Amygdala (tissue), 56 donors: ENCODE data around the gene LAMA2.

ENCODE experiments used
- DNase-seq, 56 donors: peaks; one replicate each; lab custom pipeline; 2025; lab: John Stamatoyannopoulos, UW

LAMA2 gene

GRCh38 chr6:128892079-128892478 is 9.1 kb downstream of the LAMA2 start:
- no peak for DNase-seq

- DNase-seq, result no peak
Measured at GRCh38 chr6:128899341-128900050, 16.6 kb downstream of the LAMA2 start.

DNA sequence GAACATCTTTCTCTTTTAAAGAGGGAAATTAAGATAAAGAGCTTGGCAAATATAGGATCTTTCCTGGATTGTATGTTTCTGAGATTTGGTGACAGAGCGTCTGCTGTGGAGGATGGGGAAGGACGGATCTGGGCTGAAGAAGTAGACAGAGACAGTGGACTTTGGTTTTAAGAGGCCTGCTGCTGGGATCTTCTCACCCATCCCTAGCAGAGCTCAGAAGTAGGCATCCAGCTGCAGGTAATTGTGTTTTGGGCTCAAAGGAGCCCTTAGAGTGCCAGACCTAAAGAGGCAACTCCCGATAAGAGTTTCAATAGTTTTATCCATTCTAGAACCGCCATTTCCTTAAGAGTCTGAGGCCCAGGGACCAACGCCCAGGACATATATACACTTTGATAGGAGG is 20.8 kb downstream of the LAMA2 start:
- DNase-seq, result no peak

DNA sequence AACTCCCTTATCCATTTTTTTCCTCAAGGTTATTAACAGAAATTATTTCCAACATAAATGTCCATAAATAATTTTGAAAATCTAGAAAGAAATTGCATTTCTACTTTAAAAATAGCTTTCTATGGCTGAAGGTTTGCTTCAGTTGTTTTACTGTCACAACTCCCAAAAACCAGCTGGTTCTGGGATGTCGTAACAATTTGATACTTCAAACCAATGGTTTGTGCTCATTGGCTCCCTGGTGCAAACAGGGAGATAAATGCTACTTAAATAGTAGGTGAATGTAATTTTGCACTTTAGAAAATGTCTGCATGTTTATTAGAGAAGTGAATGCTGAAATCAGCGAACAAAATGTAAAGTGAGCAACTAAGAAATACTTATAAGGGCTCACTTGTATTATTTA is 31.1 kb downstream of the LAMA2 start:
- DNase-seq, result no peak

DNA sequence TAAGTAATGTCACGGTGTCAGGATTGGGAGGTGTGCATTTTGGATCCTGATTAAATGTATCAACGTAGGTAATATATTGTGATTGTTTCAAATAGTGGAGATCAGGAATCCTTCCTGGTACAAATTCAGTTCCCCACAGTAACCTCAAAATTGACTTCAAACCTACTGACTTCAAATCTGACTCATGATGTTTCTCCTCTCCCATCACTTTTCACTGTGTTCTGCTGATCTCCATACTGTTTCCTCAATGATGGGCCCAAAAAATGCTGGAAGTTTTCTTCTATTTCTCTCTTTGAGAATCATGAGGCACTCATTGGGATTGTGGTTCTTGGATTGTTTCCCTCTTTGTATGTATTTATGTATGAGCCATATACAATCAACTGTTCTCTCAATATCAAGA is 35.9 kb downstream of the LAMA2 start:
- DNase-seq, result no peak

- no peak for DNase-seq
Measured at GRCh38 chr6:128919412-128920180, 36.7 kb downstream of the LAMA2 start.

GRCh38 chr6:128925765-128926164 is 42.8 kb downstream of the LAMA2 start:
- no peak for DNase-seq

GRCh38 chr6:128929869-128930268 is 46.9 kb downstream of the LAMA2 start:
- no peak for DNase-seq

- DNase-seq, result no peak
Measured at GRCh38 chr6:128930321-128930720, 47.4 kb downstream of the LAMA2 start.

DNA sequence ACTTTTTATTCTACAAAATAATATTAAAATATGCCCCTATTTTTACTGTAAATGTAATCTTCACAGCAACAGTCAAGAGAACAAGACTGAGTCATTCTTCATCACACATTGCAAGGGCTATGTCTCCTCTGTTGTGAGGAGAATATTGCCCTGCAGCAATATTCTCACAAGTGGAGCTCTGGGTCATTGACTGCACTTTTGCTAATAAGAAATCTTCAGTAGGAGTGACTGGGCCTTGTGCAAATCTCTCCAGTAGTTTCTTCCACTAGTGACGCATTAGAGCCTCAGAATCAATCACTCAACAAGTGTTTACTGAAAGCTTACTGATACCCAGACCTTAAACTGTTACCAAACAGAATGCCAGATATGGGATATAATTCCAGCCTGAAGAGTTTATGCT is 49.1 kb downstream of the LAMA2 start:
- no peak for DNase-seq

GRCh38 chr6:128950864-128951263 is 67.9 kb downstream of the LAMA2 start:
- DNase-seq, result no peak

GRCh38 chr6:128952902-128953301 is 70.0 kb downstream of the LAMA2 start:
- DNase-seq, result no peak

DNA sequence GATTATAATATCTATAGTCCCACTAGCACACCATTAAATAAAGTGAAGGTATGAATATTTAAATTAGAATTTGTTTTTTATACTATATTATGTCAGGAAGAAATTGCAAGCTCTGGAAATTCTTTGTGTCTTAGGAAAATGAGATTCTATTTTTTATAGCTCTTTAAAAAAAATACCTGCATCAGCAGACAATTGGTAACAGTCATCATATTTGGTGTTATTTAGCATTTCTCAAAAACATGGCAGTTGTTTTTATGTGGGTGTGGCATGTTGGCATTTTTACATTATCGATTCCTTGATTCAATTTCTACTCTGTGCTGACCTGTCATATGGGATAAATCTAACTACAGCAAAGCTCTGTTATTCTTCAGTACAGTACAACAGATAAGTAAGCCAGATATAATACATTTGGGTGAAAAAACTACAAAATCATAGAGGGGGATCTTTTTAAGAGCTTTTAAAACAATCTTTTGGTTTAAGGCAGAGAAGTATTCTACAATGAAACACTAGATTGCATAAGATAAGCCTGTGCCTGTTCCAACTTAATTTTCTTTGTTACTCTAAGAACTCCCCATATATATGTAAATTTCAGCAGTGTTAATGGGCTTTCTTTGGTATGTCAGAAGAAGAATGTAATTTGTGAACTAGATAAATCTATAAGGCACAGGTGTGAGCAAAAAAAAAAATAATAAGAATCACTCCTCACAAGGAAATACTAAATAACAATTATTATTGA is 71.5 kb downstream of the LAMA2 start:
- no peak for DNase-seq

GRCh38 chr6:128963561-128963960 is 80.6 kb downstream of the LAMA2 start:
- no peak for DNase-seq

DNA sequence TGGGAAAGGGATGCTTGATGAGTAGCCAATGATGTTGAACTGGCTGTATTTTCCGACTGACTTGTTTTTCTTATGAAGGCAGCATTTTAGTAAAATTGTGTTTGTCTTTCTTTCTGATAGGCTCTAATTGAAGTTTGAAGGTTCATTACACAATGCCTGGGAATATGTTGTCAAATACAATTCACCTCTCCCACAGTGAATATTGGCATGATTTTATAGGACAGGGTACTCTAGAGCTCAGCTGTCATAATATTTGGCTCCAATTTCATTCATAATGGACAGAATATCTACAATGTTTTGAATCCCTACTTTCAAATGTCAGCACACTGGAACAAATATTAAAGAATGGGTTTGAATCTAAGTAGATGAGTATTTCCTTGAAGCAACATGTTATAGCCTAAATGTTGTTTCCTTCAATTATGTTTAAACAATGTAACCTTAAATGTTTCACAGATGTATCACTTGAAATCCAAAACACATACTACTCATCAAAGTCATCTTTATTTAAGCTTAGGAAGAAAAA is 81.4 kb downstream of the LAMA2 start:
- DNase-seq, result no peak

- no peak for DNase-seq
Measured at GRCh38 chr6:128964771-128965170, 81.8 kb downstream of the LAMA2 start.

- DNase-seq, result no peak
Measured at GRCh38 chr6:128966934-128967333, 84.0 kb downstream of the LAMA2 start.

- no peak for DNase-seq
Measured at GRCh38 chr6:128979071-128979470, 96.1 kb downstream of the LAMA2 start.

- no peak for DNase-seq
Measured at GRCh38 chr6:128981716-128982115, 98.8 kb downstream of the LAMA2 start.

DNA sequence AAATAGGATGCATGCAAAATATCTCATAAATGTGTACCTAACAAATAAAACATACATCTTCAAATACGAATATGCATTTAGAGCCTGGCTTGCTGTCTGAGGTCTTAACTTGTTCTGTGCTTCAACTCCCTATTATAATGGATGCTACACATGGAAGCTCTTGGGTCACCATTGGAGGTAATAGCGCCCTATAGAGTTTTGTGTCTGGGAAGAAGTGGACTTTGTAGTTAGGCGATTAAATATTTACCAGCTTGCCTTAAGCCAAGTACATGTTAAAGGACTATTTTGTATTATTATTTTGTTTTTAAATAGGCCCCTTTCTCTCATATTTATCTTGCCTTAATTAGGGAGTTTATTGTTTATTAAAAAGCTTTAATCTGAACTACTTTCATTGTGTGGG is 107.4 kb downstream of the LAMA2 start:
- no peak for DNase-seq

DNA sequence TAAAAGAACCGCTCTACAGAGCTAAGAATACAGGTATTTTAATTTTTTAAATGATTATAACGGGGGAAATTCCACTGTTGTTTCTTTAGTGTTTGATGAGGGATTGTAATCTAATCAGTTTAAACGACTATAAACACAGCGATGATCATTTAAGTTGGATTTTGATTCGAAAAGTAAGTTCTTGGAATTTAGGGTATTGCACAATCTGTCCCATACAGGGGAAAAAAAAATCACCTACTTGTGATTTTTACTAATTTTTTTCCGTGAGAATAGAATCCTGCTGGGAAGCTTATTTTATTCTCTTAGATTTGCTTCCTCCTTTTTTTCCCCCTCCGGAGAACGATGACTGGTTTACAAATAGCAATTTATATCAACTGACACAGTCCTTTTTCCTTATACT is 108.0 kb downstream of the LAMA2 start:
- DNase-seq, result no peak
